Fibroblast of upper back skin (primary cell): ENCODE data around the gene DPM1.
"Not testable (repeated sequence)": the region's sequence is repeated elsewhere in the genome, so short reads cannot be mapped to it uniquely, and the experiment has no call there.

Experiments
- DNase-seq: peaks from one replicate; pipeline ENCODE4 v3.0.0-alpha.2; 2013

DPM1 gene

GRCh38 chr20:50978533-50978932, 20.2 kb upstream of the DPM1 start:
- DNase-seq, result not testable (repeated sequence)

GRCh38 chr20:50977066-50978021, 19.0 kb upstream of the DPM1 start:
- no peak for DNase-seq

- no peak for DNase-seq
Measured at GRCh38 chr20:50975701-50976330, 17.5 kb upstream of the DPM1 start.

- no peak for DNase-seq
Measured at GRCh38 chr20:50969912-50970311, 11.6 kb upstream of the DPM1 start.

- DNase-seq, result no peak
Measured at GRCh38 chr20:50969435-50969834, 11.1 kb upstream of the DPM1 start.

- no peak for DNase-seq
Measured at GRCh38 chr20:50968289-50968688, 10.0 kb upstream of the DPM1 start.

- no peak for DNase-seq
Measured at GRCh38 chr20:50967586-50967985, 9.3 kb upstream of the DPM1 start.

- DNase-seq, result no peak
Measured at GRCh38 chr20:50959543-50960126, 1.3 kb upstream of the DPM1 start.

- peak; percentile 90 for DNase-seq
Measured at GRCh38 chr20:50958615-50959542, 547 bp upstream of the DPM1 start, which contains the start of gene MOCS3. TSS of gene MOCS3 (plus strand) at chr20:50958818. CDS start at chr20:50958843, 25 bp downstream.

- peak; percentile 17 for DNase-seq
Measured at GRCh38 chr20:50957276-50957675, 1.1 kb downstream of the DPM1 start.

GRCh38 chr20:50953821-50954220, 4.5 kb downstream of the DPM1 start:
- no peak for DNase-seq

GRCh38 chr20:50953196-50953595, 5.1 kb downstream of the DPM1 start:
- no peak for DNase-seq

GRCh38 chr20:50948132-50948785, 10.1 kb downstream of the DPM1 start:
- DNase-seq, result no peak

GRCh38 chr20:50943069-50943468, 15.3 kb downstream of the DPM1 start:
- no peak for DNase-seq

- no peak for DNase-seq
Measured at GRCh38 chr20:50933589-50933988, 24.7 kb downstream of the DPM1 start.

GRCh38 chr20:50932691-50933280, 25.5 kb downstream of the DPM1 start:
- DNase-seq, result no peak

GRCh38 chr20:50932016-50932485, 26.3 kb downstream of the DPM1 start:
- no peak for DNase-seq

- peak; percentile 92 for DNase-seq
Measured at GRCh38 chr20:50931306-50932015, 26.9 kb downstream of the DPM1 start, which contains the start of gene ADNP. TSS of gene ADNP (minus strand) at chr20:50931437. CDS start at chr20:50903996, 27,441 bp downstream.

GRCh38 chr20:50930976-50931305, 27.4 kb downstream of the DPM1 start:
- no peak for DNase-seq

- DNase-seq, result no peak
Measured at GRCh38 chr20:50930139-50930975, 28.0 kb downstream of the DPM1 start.
